ENCODE measurements around the gene ABCF2.

DNA sequence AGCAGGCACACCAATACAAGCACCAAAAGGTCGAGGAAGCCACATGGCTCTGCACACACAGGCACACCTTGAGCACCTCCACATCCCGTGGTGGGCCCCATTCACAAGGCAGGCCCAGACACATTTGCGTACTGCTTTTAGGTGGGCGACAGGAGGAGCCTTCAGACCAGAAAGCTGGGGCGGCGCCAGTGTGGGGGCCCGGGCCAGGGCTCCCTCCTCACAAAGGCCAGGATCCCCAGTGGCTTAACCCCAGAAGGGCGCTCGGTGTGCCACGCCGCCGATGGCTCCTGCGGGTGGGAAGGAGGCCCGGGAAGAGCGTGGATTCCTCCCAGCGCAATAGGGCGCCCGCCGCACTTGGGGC is 24.3 kb upstream of the ABCF2 start:
- TF ChIP-seq, protein P1, sequence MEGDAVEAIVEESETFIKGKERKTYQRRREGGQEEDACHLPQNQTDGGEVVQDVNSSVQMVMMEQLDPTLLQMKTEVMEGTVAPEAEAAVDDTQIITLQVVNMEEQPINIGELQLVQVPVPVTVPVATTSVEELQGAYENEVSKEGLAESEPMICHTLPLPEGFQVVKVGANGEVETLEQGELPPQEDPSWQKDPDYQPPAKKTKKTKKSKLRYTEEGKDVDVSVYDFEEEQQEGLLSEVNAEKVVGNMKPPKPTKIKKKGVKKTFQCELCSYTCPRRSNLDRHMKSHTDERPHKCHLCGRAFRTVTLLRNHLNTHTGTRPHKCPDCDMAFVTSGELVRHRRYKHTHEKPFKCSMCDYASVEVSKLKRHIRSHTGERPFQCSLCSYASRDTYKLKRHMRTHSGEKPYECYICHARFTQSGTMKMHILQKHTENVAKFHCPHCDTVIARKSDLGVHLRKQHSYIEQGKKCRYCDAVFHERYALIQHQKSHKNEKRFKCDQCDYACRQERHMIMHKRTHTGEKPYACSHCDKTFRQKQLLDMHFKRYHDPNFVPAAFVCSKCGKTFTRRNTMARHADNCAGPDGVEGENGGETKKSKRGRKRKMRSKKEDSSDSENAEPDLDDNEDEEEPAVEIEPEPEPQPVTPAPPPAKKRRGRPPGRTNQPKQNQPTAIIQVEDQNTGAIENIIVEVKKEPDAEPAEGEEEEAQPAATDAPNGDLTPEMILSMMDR (conservative IDR thresholded peaks at IDR 0.05; ENCODE audit: low read depth, low read length): no peak
- no peak for TF ChIP-seq EZH2phosphoT487 (IDR thresholded peaks at IDR 0.05; ENCODE audit: borderline replicate concordance, low read length)
- TF ChIP-seq EZH2 (IDR thresholded peaks at IDR 0.05; ENCODE audit: low read length, unreplicated experiment): no peak

Measured in PC-3 (cell line).